HG03097 (cell line): ENCODE measurements around the gene SEPTIN1.

ENCODE experiments used
- ATAC-seq: cut with Tn5 transposase; IDR thresholded peaks from one replicate; pipeline ENCODE4 v1.9.1; 2021; ENCODE audit not compliant: unreplicated experiment, low FRiP score

SEPTIN1 gene

GRCh38 chr16:30377050-30377811 is 5.1 kb downstream of the SEPTIN1 start:
- ATAC-seq = no peak

- ATAC-seq = no peak
Measured at GRCh38 chr16:30376461-30376902, 5.9 kb downstream of the SEPTIN1 start.

- ATAC-seq = no peak
Measured at GRCh38 chr16:30375864-30376263, 6.5 kb downstream of the SEPTIN1 start.

- ATAC-seq = no peak
Measured at GRCh38 chr16:30374538-30374937, 7.8 kb downstream of the SEPTIN1 start, which contains the start of gene MYL11. MYL11 (plus strand) TSS chr16:30374802; CDS start chr16:30374858, 56 bp downstream.

- no peak for ATAC-seq
Measured at GRCh38 chr16:30372725-30373124, 9.6 kb downstream of the SEPTIN1 start.

GRCh38 chr16:30372038-30372712 is 10.2 kb downstream of the SEPTIN1 start:
- ATAC-seq = no peak

GRCh38 chr16:30371248-30371816 is 11.0 kb downstream of the SEPTIN1 start:
- ATAC-seq = no peak

GRCh38 chr16:30370456-30371247 is 11.7 kb downstream of the SEPTIN1 start, which contains the start of gene TBC1D10B:
TBC1D10B (minus strand) TSS chr16:30370494; CDS start chr16:30370183, 311 bp downstream.
- ATAC-seq = peak; percentile 72

GRCh38 chr16:30369938-30370455 is 12.4 kb downstream of the SEPTIN1 start:
- ATAC-seq = peak; percentile 9

GRCh38 chr16:30369091-30369937 is 13.0 kb downstream of the SEPTIN1 start:
- ATAC-seq = no peak

GRCh38 chr16:30368792-30369090 is 13.6 kb downstream of the SEPTIN1 start:
- no peak for ATAC-seq

GRCh38 chr16:30368122-30368791 is 14.1 kb downstream of the SEPTIN1 start:
- ATAC-seq = no peak

GRCh38 chr16:30367349-30368009 is 14.9 kb downstream of the SEPTIN1 start:
- no peak for ATAC-seq

- no peak for ATAC-seq
Measured at GRCh38 chr16:30366511-30366910, 15.8 kb downstream of the SEPTIN1 start.

GRCh38 chr16:30365200-30365599 is 17.2 kb downstream of the SEPTIN1 start:
- no peak for ATAC-seq

- ATAC-seq = no peak
Measured at GRCh38 chr16:30361180-30361579, 21.2 kb downstream of the SEPTIN1 start.

- ATAC-seq = no peak
Measured at GRCh38 chr16:30359871-30360170, 22.5 kb downstream of the SEPTIN1 start.

GRCh38 chr16:30358990-30359870 is 23.1 kb downstream of the SEPTIN1 start:
- ATAC-seq = no peak
